HL-60 (cell line): ENCODE measurements around the gene PEX11B.

Experiments used
- DNase-seq, 2 experiments: peaks; one replicate each; pipeline ENCODE4 v3.0.0-alpha.2; 2010 to 2020; ENCODE audit warnings: low read depth in 1 of 2, low spot score in 1 of 2
- H3K27ac ChIP-seq: fragments of 250-450 bp; sonication (Bioruptor Pico); replicated peaks from 2 replicates; pipeline ENCODE4 v1.5.1; 2020; ENCODE audit warnings: mild to moderate bottlenecking, moderate library complexity
- H3K27me3 ChIP-seq: fragments of 250-450 bp; sonication (Bioruptor Pico); 2 replicates; pipeline ENCODE4 v1.5.1; 2021; ENCODE audit warnings: mild to moderate bottlenecking, moderate library complexity; ENCODE audit not compliant: insufficient read depth, poor library complexity, severe bottlenecking
- H3K4me3 ChIP-seq: replicated peaks from 2 replicates; pipeline ENCODE4 v1.5.1; 2011; ENCODE audit warnings: mild to moderate bottlenecking, control low read depth, low read length; ENCODE audit not compliant: insufficient read depth
- GABPA ChIP-seq: IDR thresholded peaks from 2 replicates; pipeline ENCODE4 v1.6.1; 2012; ENCODE audit warnings: low read depth
- POLR2AphosphoS5 ChIP-seq: IDR thresholded peaks from 2 replicates; pipeline ENCODE4 v1.6.1; 2012; ENCODE audit warnings: low read depth
- REST ChIP-seq: IDR thresholded peaks from 2 replicates; pipeline ENCODE4 v1.6.1; 2012; ENCODE audit warnings: low read depth; ENCODE audit not compliant: insufficient replicate concordance
- SPI1 ChIP-seq: IDR thresholded peaks from 2 replicates; pipeline ENCODE4 v1.6.1; 2012; ENCODE audit warnings: low read depth, mild to moderate bottlenecking, borderline replicate concordance
- TF ChIP-seq, protein P1 (sequence below): IDR thresholded peaks from one replicate; pipeline ENCODE4 v1.5.1; 2011; ENCODE audit warnings: low read length, control low read depth, inconsistent platforms; ENCODE audit not compliant: insufficient read depth

Gene PEX11B

GRCh38 chr1:145892486-145893087, 25.9 kb downstream of the PEX11B start:
- Histone ChIP-seq H3K27me3 (no peaks in the 10 kb centered on the region), H3K4me3 (no peak overlapping the region), H3K27ac (no peak overlapping the region)
- TF ChIP-seq POLR2AphosphoS5, result no peak
- TF ChIP-seq, protein P1, sequence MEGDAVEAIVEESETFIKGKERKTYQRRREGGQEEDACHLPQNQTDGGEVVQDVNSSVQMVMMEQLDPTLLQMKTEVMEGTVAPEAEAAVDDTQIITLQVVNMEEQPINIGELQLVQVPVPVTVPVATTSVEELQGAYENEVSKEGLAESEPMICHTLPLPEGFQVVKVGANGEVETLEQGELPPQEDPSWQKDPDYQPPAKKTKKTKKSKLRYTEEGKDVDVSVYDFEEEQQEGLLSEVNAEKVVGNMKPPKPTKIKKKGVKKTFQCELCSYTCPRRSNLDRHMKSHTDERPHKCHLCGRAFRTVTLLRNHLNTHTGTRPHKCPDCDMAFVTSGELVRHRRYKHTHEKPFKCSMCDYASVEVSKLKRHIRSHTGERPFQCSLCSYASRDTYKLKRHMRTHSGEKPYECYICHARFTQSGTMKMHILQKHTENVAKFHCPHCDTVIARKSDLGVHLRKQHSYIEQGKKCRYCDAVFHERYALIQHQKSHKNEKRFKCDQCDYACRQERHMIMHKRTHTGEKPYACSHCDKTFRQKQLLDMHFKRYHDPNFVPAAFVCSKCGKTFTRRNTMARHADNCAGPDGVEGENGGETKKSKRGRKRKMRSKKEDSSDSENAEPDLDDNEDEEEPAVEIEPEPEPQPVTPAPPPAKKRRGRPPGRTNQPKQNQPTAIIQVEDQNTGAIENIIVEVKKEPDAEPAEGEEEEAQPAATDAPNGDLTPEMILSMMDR, result no peak
- no peak for TF ChIP-seq REST
- no peak for TF ChIP-seq GABPA
- no peak for TF ChIP-seq SPI1
- DNase-seq, result no peak

DNA sequence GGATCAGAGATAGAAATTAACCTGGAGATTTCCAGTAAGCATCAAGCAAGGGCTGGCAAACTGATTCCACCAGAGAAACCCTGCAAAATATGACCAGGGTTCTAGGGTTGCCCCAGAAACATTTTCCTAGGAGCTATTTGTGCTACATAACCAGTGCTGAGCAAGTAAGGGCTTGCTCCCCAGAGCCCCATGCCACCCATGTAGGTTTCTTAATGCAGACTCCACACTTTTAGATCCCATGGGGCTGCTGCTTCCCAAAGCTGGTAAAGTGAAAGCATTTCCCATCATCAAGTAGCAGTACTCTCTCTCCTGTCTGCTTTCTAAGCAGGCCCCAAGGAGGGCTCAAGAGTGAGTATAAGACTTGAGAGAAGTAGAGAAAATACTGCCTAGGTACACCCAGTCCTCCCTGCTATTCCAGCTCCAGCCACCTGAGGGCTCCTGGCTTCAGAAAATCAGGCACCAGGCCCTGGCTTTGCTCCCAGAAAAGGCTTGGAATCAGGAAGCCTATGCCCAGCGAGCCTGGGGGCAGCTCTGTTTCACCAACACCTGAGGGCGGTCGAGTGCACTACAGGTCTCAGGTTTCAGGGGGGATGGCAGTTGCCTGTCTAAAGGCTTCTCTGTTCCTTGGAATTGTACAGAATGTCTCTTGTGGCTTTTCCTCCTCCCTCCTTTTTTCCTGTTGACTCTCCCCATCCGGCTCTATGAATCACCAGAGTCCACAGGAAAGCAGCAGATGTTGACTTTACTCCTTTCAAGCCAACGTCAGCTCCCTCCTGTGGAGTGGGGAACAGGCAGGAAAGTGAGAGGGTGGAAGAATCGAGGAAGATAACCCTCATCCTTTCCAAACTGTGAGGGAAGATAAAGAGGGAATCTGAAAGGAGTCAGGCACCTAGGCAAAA, 26.7 kb downstream of the PEX11B start:
- peak; percentile 48 to 61 for DNase-seq
- TF ChIP-seq GABPA, result no peak
- TF ChIP-seq POLR2AphosphoS5, result no peak
- no peak for TF ChIP-seq REST
- TF ChIP-seq, protein P1, result peak; percentile 95
- TF ChIP-seq SPI1, result no peak
- H3K27me3 ChIP-seq, result no peaks in the 10 kb centered on the region
- no peak overlapping the region for H3K4me3 ChIP-seq
- no peak overlapping the region for H3K27ac ChIP-seq

DNA sequence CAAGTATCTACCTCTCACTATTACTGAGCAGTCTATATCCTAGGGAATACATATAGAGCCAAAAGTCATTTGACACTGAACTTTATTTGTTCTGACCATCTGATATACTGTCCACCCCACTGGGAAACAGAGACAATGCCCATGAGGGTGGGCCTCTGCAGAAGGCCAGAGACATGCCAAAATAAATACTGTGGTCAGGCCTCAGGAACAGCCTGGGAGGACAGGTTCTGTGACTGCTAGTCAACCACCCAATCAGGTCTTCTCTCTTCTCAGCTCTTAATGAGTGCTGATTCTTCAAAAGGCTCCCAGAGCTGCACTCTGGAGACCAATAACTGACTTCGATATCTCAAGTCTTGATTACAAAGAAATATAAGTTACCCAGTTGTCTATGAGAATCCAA, 27.4 kb downstream of the PEX11B start:
- no peak for DNase-seq

More for the DNA sequence above, 27.4 kb downstream of the PEX11B start:
- H3K27ac ChIP-seq, result no peak overlapping the region
- no peaks in the 10 kb centered on the region for H3K27me3 ChIP-seq
- H3K4me3 ChIP-seq, result no peak overlapping the region
- TF ChIP-seq, protein P1, result no peak
- TF ChIP-seq POLR2AphosphoS5 (no peak), GABPA (no peak), REST (no peak), SPI1 (no peak)
